ENCODE results near the gene GPN1. TPM values are rescaled to one million over a fixed set of nuclear protein-coding genes. Genes with fewer than 3 reads are reported as not detected.
"Not testable (repeated sequence)": the region's sequence is repeated elsewhere in the genome, so short reads cannot be mapped to it uniquely, and the experiment has no call there.

Gene GPN1
- total and polyA plus RNA-seq, 2 experiments from 2014 or later = 23.7 to 40.3 TPM

- TF ChIP-seq, protein P1, sequence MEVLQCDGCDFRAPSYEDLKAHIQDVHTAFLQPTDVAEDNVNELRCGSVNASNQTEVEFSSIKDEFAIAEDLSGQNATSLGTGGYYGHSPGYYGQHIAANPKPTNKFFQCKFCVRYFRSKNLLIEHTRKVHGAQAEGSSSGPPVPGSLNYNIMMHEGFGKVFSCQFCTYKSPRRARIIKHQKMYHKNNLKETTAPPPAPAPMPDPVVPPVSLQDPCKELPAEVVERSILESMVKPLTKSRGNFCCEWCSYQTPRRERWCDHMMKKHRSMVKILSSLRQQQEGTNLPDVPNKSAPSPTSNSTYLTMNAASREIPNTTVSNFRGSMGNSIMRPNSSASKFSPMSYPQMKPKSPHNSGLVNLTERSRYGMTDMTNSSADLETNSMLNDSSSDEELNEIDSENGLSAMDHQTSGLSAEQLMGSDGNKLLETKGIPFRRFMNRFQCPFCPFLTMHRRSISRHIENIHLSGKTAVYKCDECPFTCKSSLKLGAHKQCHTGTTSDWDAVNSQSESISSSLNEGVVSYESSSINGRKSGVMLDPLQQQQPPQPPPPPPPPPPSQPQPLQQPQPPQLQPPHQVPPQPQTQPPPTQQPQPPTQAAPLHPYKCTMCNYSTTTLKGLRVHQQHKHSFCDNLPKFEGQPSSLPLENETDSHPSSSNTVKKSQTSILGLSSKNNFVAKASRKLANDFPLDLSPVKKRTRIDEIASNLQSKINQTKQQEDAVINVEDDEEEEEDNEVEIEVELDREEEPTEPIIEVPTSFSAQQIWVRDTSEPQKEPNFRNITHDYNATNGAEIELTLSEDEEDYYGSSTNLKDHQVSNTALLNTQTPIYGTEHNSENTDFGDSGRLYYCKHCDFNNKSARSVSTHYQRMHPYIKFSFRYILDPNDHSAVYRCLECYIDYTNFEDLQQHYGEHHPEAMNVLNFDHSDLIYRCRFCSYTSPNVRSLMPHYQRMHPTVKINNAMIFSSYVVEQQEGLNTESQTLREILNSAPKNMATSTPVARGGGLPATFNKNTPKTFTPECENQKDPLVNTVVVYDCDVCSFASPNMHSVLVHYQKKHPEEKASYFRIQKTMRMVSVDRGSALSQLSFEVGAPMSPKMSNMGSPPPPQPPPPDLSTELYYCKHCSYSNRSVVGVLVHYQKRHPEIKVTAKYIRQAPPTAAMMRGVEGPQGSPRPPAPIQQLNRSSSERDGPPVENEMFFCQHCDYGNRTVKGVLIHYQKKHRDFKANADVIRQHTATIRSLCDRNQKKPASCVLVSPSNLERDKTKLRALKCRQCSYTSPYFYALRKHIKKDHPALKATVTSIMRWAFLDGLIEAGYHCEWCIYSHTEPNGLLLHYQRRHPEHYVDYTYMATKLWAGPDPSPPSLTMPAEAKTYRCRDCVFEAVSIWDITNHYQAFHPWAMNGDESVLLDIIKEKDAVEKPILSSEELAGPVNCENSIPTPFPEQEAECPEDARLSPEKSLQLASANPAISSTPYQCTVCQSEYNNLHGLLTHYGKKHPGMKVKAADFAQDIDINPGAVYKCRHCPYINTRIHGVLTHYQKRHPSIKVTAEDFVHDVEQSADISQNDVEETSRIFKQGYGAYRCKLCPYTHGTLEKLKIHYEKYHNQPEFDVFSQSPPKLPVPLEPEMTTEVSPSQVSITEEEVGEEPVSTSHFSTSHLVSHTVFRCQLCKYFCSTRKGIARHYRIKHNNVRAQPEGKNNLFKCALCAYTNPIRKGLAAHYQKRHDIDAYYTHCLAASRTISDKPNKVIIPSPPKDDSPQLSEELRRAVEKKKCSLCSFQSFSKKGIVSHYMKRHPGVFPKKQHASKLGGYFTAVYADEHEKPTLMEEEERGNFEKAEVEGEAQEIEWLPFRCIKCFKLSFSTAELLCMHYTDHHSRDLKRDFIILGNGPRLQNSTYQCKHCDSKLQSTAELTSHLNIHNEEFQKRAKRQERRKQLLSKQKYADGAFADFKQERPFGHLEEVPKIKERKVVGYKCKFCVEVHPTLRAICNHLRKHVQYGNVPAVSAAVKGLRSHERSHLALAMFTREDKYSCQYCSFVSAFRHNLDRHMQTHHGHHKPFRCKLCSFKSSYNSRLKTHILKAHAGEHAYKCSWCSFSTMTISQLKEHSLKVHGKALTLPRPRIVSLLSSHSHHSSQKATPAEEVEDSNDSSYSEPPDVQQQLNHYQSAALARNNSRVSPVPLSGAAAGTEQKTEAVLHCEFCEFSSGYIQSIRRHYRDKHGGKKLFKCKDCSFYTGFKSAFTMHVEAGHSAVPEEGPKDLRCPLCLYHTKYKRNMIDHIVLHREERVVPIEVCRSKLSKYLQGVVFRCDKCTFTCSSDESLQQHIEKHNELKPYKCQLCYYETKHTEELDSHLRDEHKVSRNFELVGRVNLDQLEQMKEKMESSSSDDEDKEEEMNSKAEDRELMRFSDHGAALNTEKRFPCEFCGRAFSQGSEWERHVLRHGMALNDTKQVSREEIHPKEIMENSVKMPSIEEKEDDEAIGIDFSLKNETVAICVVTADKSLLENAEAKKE (CRISPR knock-in tag; IDR thresholded peaks at IDR 0.05) = no peak
- TF ChIP-seq CREB1 (CRISPR knock-in tag; IDR thresholded peaks at IDR 0.05; ENCODE audit: low read depth) = no peak
Measured at GRCh38 chr2:27593240-27593639, 35.6 kb upstream of the GPN1 start (continued).

DNA sequence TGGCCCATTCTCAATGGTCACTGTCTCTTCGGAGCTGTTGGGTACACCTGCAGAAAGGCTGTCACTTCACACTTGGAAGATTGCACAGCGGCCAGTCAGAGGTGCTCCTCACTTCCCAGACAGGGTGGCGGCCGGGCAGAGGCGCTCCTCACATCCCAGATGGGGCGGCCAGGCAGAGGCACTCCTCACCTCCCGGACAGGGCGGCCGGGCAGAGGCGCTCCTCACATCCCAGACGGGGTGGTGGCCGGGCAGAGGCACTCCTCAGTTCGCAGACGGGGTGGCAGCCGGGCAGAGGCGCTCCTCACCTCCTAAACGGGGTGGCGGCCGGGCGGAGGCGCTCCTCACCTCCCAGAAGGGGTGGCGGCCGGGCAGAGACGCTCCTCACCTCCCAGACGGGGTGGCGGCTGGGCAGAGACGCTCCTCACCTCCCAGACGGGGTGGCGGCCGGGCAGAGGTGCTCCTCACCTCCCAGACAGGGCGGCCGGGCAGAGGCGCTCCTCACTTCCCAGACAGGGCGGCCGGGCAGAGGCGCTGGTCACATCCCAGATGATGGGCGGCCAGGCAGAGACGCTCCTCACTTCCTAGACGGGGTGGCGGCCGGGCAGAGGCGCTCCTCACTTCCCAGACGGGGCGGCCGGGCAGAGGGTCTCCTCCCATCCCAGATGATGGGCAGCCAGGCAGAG is 34.7 kb upstream of the GPN1 start:
- H3K4me2 ChIP-seq; H3K4me1 Mint-ChIP-seq; H3K36me3 ChIP-seq (ENCODE audit: insufficient read depth); H3K4me1 ChIP-seq (ENCODE audit: insufficient read depth); H3K9me2 ChIP-seq (ENCODE audit: insufficient read depth); H3K27me3 Mint-ChIP-seq (ENCODE audit: insufficient read depth, low read depth, poor library complexity); DNase-seq (ENCODE audit: low spot score); H3K27me3 ChIP-seq (ENCODE audit: insufficient read depth); H2AFZ ChIP-seq; H3F3A ChIP-seq (replicated peaks; ENCODE audit: low read depth); H3K4me3 Mint-ChIP-seq; H3K27ac ChIP-seq (ENCODE audit: low read depth); H3K27ac Mint-ChIP-seq; H3K4me3 ChIP-seq; ATAC-seq: not testable (repeated sequence)
- peaks cover 57% of the 10 kb centered on the region for H3K36me3 Mint-ChIP-seq (ENCODE audit: low read depth)
- peaks cover 39% of the 10 kb centered on the region for H4K20me1 ChIP-seq (replicated peaks; ENCODE audit: insufficient read depth)
- peaks cover 95% of the 10 kb centered on the region for H3K79me2 ChIP-seq (replicated peaks; ENCODE audit: insufficient read depth)
- H3K9me3 Mint-ChIP-seq = peaks cover 54% of the 10 kb centered on the region

DNA sequence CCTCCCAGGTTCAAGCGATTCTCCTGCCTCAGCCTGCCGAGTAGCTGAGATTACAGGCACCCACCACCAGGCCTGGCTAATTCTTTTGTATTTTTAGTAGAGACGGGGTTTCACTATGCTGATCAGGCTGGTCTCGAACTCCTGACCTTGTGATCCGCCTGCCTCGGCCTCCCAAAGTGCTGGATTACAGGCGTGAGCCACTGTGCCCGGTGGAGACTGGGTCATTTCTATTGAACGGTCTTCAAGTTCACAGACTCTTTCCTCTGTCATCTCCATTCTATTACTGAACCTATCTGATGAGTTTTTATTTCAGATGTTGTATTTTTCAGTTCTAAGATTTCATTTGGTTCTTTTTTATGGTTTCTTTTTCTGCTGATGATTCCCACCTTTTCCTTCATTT is 33.4 kb upstream of the GPN1 start:
- not testable (repeated sequence) for H3K4me2 ChIP-seq; H3K4me1 Mint-ChIP-seq; H3K4me3 ChIP-seq; H2AFZ ChIP-seq; H3K27ac Mint-ChIP-seq; DNase-seq (ENCODE audit: low spot score); H3F3A ChIP-seq (replicated peaks; ENCODE audit: low read depth); H3K36me3 ChIP-seq (ENCODE audit: insufficient read depth); H3K4me3 Mint-ChIP-seq; H3K27ac ChIP-seq (ENCODE audit: low read depth); H3K9me2 ChIP-seq (ENCODE audit: insufficient read depth); H3K4me1 ChIP-seq (ENCODE audit: insufficient read depth); H3K27me3 ChIP-seq (ENCODE audit: insufficient read depth); H3K27me3 Mint-ChIP-seq (ENCODE audit: insufficient read depth, low read depth, poor library complexity); ATAC-seq
- Mint-ChIP-seq H3K36me3 (ENCODE audit: low read depth) (peaks cover 67% of the 10 kb centered on the region), H3K9me3 (peaks cover 50% of the 10 kb centered on the region)
- Histone ChIP-seq H4K20me1 (replicated peaks; ENCODE audit: insufficient read depth) (peaks cover 42% of the 10 kb centered on the region), H3K79me2 (replicated peaks; ENCODE audit: insufficient read depth) (peaks cover 94% of the 10 kb centered on the region)

All from GM23338 (cell line).